ENCODE results near the gene PLCD3.

PLCD3 gene

DNA sequence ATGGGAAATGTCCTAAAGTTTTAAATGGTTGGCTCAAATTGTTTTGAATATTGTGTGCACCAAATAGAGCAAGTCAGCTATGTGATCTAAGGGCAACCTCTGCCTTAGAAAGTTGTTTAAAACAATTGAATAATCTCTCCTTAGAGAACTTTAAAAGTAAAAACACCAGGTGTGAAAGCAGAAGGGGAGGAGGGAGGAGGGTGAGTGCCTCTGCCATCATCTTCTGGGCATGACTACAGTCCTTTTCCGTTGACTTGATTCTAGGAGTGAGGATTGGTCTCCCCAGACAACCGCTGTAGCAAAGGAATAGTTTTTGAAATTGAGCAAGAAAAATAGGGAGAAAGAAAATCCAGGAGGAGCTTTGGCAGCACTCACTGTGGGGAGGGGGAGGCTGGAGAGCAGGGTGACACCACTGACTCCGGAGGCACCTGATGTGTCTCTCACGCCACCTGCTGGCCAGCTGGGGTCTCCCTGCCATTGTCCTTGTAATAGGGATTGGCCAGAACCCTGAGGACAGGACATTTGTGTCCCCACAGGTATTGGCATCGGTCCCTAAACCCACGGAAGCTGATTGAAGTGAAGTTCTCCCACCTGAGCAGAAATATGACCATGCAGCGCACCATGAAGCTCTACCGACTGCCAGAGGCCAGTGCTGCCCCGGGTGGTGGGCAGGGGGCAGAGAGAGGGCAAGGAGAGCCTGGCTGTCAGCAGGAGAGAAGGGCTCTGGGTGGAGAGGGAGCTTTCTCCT, 33.3 kb downstream of the PLCD3 start:
- no peak for DNase-seq

DNA sequence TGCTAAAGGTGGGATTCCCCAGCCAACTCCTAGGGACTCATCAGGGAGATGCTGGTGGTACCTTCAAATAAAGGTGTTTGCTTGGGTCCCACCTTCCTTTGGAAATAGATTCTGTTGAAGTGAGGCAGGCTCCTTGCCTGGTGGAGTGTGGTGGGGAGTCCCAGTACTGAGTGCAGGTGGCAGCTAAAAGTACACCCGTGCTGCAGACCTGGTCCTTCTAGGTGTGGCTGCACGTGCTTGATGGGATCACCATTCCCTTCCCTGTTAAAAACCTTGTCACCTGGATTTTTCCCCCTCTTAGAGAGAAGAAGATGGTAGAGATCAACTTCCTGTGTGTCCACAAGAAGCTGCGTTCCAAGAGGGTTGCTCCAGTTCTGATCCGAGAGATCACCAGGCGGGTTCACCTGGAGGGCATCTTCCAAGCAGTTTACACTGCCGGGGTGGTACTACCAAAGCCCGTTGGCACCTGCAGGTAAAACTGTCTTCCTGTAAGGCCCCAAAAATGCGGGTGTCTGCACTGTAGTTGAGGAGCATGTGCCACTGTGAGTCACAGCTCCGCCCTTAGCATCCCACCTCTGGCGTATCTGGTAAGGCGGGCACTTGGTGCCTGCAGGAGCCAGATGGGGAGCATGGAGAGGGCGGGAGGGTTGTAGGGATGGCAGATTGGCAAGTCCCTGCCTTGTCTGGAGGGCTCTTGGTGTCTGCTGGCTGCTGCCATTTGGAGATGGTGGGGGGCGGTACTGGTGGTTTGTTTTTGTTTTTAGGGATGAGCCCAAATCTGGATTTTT, 34.0 kb downstream of the PLCD3 start:
- no peak for DNase-seq

- no peak for DNase-seq
These were observed 35.4 kb downstream of the PLCD3 start for GRCh38 chr17:45096926-45097325.

GRCh38 chr17:45096141-45096540, 36.2 kb downstream of the PLCD3 start:
- DNase-seq = no peak

- no peak for DNase-seq
These were observed 38.7 kb downstream of the PLCD3 start for GRCh38 chr17:45093444-45094110.

DNA sequence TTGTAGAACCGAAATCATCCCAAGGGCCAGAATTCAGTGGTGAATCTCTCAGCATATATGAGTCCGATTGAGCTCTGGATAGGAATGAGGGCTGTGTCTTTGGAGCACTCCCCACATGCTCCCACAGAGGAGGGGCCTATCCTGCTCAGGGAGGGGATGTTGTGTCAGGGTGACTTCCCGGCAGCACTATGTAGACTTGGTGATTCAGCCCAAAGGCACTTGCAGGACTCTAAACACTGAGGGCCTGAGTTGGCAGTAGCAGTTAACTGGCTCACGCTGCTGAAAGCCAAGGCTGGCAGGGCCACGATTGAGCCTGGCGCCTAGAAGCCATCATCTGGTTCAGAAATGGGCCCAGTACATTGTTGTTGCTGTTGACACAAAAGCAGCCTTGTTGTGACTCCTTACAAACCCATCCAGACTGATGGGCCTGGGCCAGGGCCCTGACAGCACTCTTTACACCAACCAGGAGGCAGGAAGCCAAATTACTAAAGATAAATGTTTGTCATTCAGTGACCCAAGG, 39.3 kb downstream of the PLCD3 start:
- no peak for DNase-seq

DNA sequence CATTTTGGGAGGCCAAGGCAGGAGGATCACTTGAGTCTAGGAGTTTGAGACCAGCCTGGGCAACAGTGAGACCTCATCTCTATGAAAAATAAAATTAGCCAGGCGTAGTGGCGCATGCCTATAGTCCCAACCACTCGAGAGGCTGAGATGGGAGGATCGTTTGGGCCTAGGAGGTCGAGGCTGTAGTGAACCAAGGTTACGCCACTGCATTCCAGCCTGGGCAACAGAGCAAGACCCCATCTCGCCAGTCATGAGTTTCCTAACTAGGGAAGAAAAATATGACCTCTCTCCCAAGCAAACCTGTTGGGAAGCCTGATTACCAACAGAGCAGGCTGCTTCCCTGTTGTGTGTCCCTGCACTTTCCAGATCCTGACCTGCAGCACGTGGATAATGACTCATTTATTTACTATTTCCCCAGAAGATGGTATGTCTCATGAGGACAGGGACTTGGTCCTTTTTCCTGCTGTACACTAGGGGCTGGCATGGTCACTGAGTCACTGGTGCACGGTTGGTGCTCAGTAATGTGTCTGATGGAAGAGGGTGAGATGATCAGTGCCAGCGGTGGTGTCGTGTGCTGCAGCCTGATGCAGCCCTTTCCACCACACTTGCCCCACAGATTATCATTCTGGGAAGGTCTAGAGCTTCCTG, 40.4 kb downstream of the PLCD3 start:
- no peak for DNase-seq

DNA sequence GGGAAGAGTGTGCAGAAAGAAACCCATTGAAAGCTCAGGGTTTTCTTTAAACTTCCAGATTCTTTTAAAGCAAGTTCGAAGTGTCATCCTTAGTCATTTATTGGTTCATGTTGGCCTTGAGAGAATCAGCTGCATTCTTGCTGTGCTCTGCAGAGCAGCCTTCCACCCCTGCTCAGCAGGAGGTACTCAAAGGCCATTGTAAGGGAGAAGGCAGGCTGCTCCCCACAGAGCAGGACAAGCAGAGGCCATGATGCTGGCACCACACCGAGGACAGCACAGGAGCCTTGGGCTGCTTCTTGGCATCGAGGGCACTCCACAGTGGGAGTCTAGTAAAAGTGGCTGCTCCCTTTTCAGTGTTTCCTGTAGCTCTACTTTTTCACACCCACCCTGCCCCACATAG, 41.6 kb downstream of the PLCD3 start:
- DNase-seq = no peak

- no peak for DNase-seq
These were observed 43.6 kb downstream of the PLCD3 start for GRCh38 chr17:45088741-45089140.

DNA sequence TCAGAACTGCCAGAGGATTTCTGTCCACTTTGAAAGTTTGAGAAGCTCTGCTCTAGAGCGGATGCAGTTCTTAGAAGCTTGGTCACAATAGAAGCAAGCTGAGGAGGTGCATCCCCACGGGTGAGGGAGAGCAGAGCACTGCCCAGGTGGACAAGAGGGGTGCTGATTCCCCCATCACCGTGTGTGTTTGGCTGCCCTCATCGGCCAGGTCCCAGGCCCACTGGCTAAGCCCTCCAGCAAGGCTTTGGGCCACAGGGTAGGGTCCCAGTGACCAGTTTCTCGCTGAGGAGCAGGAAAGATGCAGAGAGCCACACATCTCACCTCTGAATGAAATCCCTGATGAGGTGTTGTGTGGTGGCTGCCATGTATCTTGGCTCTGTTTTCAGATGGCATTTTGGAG, 44.3 kb downstream of the PLCD3 start:
- DNase-seq = no peak

- no peak for DNase-seq
These were observed 44.8 kb downstream of the PLCD3 start for GRCh38 chr17:45087504-45087975.

GRCh38 chr17:45086865-45087503, 45.3 kb downstream of the PLCD3 start:
- DNase-seq = no peak

- no peak for DNase-seq
These were observed 45.9 kb downstream of the PLCD3 start for GRCh38 chr17:45086391-45086790.

DNA sequence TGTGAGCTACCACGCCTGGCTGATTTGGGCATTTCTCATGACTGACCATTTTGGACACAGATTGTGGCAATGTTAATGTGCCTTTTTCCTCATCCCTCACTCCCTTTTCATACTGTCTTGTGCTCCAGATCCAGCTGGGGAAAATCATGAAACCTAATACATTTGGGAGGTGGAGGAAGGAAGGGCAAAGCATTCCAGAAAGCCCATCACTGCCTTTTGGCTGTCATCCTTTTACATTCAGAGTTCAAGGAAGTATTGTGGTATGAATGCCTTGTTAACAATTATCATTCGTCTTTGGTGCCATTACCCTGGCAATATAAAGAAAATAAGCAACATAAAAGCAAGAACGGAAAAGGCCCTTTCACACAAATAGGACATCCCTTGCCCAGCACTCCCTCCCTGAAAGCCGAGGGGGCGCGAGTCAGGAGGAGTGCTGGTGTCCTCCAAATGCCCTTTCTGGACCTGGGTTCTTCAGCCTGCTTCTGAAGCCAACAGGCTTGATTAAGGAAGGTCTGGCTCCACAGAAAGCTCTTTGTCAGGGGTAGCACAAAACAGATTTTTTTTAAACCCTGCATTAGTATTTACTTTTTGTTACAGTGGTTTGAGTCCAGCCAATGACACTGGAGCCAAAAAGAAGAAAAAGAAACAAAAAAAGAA, 51.1 kb downstream of the PLCD3 start:
- DNase-seq = no peak

GRCh38 chr17:45077643-45078042, 54.7 kb downstream of the PLCD3 start:
- DNase-seq = no peak

GRCh38 chr17:45073414-45074070, 58.8 kb downstream of the PLCD3 start:
- no peak for DNase-seq

DNA sequence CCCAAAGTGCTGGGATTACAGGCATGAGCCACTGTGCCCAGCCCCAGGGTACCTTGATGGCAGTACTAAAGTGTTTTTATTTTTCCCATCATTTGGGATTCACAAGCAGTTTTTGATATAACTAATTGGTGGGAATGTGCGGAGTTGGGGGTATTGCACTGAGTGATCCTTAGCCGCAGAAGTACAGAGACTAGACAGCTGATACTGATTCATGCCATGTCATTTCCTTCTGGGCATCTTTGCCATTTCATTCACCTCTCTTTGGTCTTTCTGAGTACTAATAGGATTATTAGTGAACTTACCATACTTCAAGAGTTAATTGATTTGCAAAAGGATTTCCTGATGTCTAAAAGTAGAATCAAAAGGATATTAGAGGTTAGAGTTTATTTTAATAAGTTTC, 61.5 kb downstream of the PLCD3 start:
- no peak for DNase-seq

DNA sequence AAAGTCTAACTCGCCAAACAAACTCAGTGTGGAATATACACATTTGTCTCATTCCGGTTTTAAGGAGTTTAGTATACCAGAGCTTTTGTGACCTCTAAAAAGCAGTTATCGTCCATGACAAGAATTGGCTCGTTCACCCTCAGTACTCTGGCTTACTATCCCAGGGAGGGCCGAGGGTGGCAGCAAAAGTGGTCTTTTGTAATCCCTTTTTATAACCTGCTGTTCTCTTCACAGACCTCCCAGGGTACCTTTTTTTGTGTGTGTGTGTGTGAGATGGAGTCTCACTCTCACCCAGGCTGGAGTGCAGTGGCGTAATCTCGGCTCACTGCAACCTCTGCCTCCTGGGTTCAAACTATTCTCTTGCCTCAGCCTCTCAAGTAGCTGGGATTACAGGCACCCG, 62.3 kb downstream of the PLCD3 start:
- no peak for DNase-seq

- no peak for DNase-seq
These were observed 64.7 kb downstream of the PLCD3 start for GRCh38 chr17:45067637-45068036.

- no peak for DNase-seq
These were observed 69.1 kb downstream of the PLCD3 start for GRCh38 chr17:45063198-45063597.

DNA sequence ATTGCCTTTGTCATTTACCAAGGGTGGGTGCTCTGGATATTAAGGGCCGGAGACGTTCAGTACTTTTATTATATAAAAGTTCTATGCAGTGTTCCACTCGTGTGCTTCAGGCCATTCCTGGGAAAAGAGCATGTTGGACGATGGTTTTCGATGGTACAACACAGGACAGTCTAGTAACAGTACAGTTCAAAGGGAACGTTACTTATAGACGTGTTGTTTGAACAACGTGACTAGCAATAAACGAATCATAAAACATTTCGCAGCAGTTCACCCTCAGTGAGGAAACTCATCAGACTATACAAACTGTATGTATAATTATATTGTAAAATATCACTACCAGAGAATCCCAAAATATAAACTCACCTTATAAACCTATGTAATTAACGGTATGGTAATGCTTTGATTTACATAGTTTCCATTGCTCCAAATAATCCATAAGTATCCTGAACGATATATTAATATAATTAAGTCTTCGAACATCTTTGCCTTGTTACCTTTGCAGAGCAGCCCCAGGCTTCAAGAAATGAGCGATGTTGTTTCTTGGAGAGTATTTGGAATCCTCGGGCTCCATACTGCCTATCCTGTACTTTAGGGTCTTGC, 70.6 kb downstream of the PLCD3 start:
- DNase-seq = no peak
